HEK293T (cell line): ENCODE results near the gene TUBA8.
"Not testable (repeated sequence)": the region's sequence is repeated elsewhere in the genome, so short reads cannot be mapped to it uniquely, and the experiment has no call there.

Experiments
- CTCF ChIA-PET: fragments of 350-600 bp; formaldehyde crosslinking; extraction: SDS; loops from one replicate; lab custom pipeline; 2021; ENCODE audit warnings: antibody characterized with exemption, inconsistent platforms; lab: Yijun Ruan, JAX
- POLR2A ChIA-PET: fragments of 350-600 bp; formaldehyde crosslinking; extraction: SDS; loops from one replicate; lab custom pipeline; 2020; ENCODE audit warnings: antibody characterized with exemption, inconsistent platforms; lab: Yijun Ruan, JAX
- DNase-seq: peaks from one replicate; pipeline ENCODE4 v3.0.0; 2012; ENCODE audit warnings: mixed read lengths; ENCODE audit errors: extremely low spot score
- ARNT ChIP-seq: fragments of 450-650 bp; IDR thresholded peaks from 2 replicates; pipeline ENCODE4 v1.6.1; 2017; ENCODE audit warnings: mild to moderate bottlenecking
- BHLHE40 ChIP-seq: fragments of 450-650 bp; IDR thresholded peaks from 2 replicates; pipeline ENCODE4 v1.6.1; 2016; ENCODE audit warnings: mild to moderate bottlenecking, moderate library complexity, borderline replicate concordance
- CTBP1 ChIP-seq: fragments of 450-650 bp; IDR thresholded peaks from 2 replicates; pipeline ENCODE4 v1.6.1; 2016; ENCODE audit warnings: borderline replicate concordance
- ELF4 ChIP-seq: fragments of 450-650 bp; IDR thresholded peaks from 2 replicates; pipeline ENCODE4 v1.6.1; 2017; ENCODE audit warnings: antibody characterized with exemption
- FOXA1 ChIP-seq: fragments of 450-650 bp; IDR thresholded peaks from 2 replicates; pipeline ENCODE4 v1.6.1; 2016; ENCODE audit warnings: mild to moderate bottlenecking
- FOXK2 ChIP-seq: fragments of 450-650 bp; IDR thresholded peaks from 2 replicates; pipeline ENCODE4 v1.6.1; 2016; ENCODE audit warnings: mild to moderate bottlenecking
- FOXM1 ChIP-seq: fragments of 450-650 bp; IDR thresholded peaks from 2 replicates; pipeline ENCODE4 v1.6.1; 2017; ENCODE audit warnings: mild to moderate bottlenecking, borderline replicate concordance
- HDGF ChIP-seq: fragments of 450-650 bp; IDR thresholded peaks from 2 replicates; pipeline ENCODE4 v1.6.1; 2017; ENCODE audit warnings: antibody characterized with exemption, borderline replicate concordance
- L3MBTL2 ChIP-seq: fragments of 450-650 bp; conservative IDR thresholded peaks from 2 replicates; pipeline ENCODE4 v1.6.1; 2016; ENCODE audit warnings: mild to moderate bottlenecking
- LEF1 ChIP-seq: fragments of 450-650 bp; IDR thresholded peaks from 2 replicates; pipeline ENCODE4 v1.6.1; 2017; ENCODE audit warnings: mild to moderate bottlenecking, borderline replicate concordance
- NFRKB ChIP-seq: fragments of 450-650 bp; IDR thresholded peaks from 2 replicates; pipeline ENCODE4 v1.6.1; 2016; ENCODE audit warnings: mild to moderate bottlenecking, moderate library complexity
- SP1 ChIP-seq: fragments of 450-650 bp; IDR thresholded peaks from 2 replicates; pipeline ENCODE4 v1.6.1; 2017
- SUZ12 ChIP-seq: fragments of 450-650 bp; IDR thresholded peaks from 2 replicates; pipeline ENCODE4 v1.6.1; 2016; ENCODE audit warnings: mild to moderate bottlenecking
- TARDBP ChIP-seq: fragments of 450-650 bp; IDR thresholded peaks from 2 replicates; pipeline ENCODE4 v1.6.1; 2016
- ZNF384 ChIP-seq: fragments of 450-650 bp; IDR thresholded peaks from 2 replicates; pipeline ENCODE4 v1.6.1; 2016
- TF ChIP-seq, protein P1 (sequence below): fragments of 450-650 bp; IDR thresholded peaks from 2 replicates; pipeline ENCODE4 v1.6.1; 2016

Gene TUBA8

DNA sequence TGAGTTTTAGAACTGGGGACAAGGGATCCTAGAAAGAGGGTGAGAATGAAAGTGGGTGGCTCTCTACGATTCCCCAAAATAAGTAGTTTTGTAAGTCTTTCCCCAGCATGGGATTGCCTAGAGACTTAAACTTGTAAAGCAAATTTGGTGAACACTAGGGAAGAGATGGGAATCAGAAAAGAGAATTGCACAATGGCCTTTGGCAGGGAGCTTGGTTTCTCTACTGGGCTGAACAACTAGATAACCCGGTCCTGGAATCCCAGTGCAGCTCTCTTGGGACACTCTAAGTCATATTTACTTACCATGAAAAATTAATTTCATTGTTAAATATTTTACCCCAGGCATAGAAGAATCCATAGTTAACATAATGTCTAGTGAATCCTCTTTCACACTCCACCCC lies 22.8 kb downstream of the TUBA8 start:
- no peak for DNase-seq
- POLR2A ChIA-PET: no interaction called here
- CTCF ChIA-PET: no interaction called here
- TF ChIP-seq FOXA1 (no peak), ARNT (no peak), HDGF (no peak), ZNF384 (no peak), BHLHE40 (no peak), SUZ12 (no peak), TARDBP (no peak)
- TF ChIP-seq, protein P1, sequence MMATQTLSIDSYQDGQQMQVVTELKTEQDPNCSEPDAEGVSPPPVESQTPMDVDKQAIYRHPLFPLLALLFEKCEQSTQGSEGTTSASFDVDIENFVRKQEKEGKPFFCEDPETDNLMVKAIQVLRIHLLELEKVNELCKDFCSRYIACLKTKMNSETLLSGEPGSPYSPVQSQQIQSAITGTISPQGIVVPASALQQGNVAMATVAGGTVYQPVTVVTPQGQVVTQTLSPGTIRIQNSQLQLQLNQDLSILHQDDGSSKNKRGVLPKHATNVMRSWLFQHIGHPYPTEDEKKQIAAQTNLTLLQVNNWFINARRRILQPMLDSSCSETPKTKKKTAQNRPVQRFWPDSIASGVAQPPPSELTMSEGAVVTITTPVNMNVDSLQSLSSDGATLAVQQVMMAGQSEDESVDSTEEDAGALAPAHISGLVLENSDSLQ: no peak

DNA sequence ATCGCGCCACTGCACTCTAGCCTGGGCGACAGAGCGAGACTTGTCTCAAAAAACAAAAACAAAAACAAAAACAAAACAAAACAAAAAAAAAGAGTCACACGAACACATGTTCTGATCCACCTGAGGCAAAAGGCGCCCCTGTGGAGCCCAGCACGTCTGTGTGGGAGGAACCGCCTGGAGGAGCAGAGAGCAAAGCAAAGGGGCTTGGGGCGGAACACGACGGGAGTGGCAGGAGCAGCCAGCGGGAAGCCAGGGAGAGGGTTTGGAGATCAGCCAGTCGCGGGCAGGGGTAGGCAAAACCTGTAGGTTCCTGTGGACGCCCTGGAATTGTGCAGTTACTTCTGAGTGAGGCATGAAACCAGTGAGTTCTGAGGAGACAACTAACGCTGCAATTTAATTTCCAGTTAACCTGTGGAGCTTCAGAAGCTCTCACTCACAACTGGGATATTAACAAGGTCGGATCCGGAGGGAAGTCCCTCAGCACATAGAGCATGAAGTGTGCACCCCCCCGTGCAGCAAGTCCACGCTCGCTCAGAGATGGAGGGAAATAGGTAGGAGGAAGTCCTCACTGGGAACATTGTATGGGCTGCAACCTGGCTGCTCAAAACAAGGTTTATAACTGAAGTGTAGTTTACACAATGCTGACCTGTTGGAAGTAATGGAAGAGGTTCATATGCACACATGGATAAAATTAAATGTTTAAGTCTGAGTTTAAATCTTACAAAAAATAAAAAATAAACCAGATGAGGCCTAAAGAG lies 26.1 kb downstream of the TUBA8 start:
- no peak for TF ChIP-seq CTBP1
- no peak for TF ChIP-seq FOXM1
- no peak for TF ChIP-seq ARNT
- no peak for TF ChIP-seq L3MBTL2
- CTCF ChIA-PET: no interaction called here
- no peak for DNase-seq
- POLR2A ChIA-PET: interaction anchor here (1.1 kb wide), 1 partner anchor 13 kb away, joined by 3 read pairs; the partner anchor contains the start of gene USP18

DNA sequence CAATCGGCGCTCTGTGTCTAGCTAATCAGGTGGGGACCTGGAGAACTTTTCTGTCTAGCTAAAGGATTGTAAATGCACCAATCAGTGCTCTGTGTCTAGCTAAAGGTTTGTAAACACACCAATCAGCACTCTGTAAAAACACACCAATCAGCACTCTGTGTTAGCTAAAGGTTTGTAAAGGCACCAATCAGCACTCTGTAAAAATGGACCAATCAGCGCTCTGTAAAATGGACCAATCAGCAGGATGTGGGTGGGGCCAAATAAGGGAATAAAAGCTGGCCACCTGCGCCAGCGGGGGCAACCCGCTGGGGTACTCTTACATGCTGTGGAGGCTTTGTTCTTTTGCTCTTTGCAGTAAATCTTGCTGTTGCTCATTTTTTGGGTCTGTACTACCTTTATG lies 30.4 kb downstream of the TUBA8 start:
- not testable (repeated sequence) for DNase-seq
- ChIA-PET CTCF (interaction anchor here (0.8 kb wide), 1 partner anchor 65 kb away, joined by 3 read pairs; no protein-coding TSS in a partner anchor), POLR2A (interaction anchor here (1.4 kb wide), 1 partner anchor 9 kb away, joined by 9 read pairs; the partner anchor contains the start of gene USP18)

DNA sequence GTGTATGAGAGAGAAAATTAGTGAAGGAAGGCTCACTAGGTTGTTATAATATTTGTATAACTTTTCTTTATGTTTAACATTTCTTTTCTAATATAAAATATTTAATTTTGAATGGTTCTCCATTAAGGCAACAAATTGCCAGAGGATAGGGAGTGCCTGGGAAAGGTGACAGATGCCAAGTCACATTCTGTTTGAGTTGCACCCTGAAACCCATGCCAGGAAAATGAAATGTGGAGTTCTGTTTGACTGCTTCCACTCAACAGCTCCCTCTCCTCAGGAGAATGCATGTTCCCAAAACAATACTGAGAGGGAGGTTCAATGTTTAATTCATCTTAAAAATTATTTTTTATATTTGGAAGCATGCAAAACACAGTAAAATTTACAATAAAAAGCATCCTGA lies 33.5 kb downstream of the TUBA8 start:
- DNase-seq: no peak
- ChIA-PET POLR2A (no interaction called here), CTCF (no interaction called here)
- TF ChIP-seq, protein P1: no peak
- TF ChIP-seq SUZ12 (no peak), SP1 (no peak), ARNT (no peak), FOXM1 (no peak), CTBP1 (no peak), ELF4 (no peak), FOXK2 (no peak), ZNF384 (no peak), L3MBTL2 (no peak), TARDBP (no peak), LEF1 (no peak), FOXA1 (no peak), BHLHE40 (no peak), NFRKB (no peak), HDGF (no peak)

DNA sequence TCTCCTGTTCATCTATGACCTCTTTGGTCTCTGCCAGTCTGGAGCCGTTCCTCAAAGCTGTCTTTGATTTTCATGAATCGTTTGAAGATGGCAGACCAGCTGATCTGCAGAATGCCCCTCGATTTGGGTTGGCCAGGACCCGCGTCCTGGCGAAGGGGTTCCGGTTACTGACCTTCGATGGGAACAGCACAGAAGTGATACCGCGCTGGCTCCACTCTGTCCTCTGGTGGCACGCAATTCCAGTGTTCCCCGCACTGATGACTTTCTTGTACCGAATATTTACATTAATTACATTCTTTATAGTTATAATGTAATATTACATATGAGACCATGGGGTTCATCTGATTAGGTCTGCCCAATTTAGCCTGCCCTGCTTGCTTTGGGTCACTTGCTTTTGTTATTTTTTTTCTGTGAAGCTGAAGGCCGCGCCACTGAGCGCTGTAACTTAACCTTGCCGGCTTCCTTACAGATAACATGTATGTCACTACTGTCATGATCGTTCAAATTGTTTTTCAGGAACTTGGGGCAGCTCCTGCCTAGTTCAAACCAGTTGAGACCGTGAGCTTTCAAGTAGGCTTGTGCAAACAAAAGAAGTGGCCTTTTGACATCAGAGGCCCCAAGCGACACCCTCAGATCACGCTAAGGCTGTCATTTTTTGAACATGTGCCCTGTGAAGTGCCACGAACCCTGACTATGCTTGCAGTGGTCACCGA lies 35.2 kb downstream of the TUBA8 start:
- no peak for DNase-seq
- POLR2A ChIA-PET: no interaction called here
- CTCF ChIA-PET: no interaction called here
- TF ChIP-seq SUZ12 (no peak), ARNT (no peak), FOXM1 (no peak), LEF1 (no peak), TARDBP (no peak), NFRKB (no peak), BHLHE40 (no peak), FOXK2 (no peak)

- no peak for TF ChIP-seq FOXA1
- TF ChIP-seq, protein P1: peak; percentile 64
- POLR2A ChIA-PET: no interaction called here
Measured at GRCh38 chr22:18146389-18146753, 35.8 kb downstream of the TUBA8 start.

GRCh38 chr22:18147791-18148190 lies 37.2 kb downstream of the TUBA8 start:
- no peak for TF ChIP-seq ZNF384
- no peak for TF ChIP-seq FOXM1
- no peak for TF ChIP-seq SP1
- TF ChIP-seq, protein P1: no peak
- TF ChIP-seq CTBP1: no peak
- no peak for TF ChIP-seq BHLHE40
- no peak for TF ChIP-seq SUZ12
- TF ChIP-seq FOXA1: no peak
- no peak for TF ChIP-seq L3MBTL2
- no peak for TF ChIP-seq ELF4
- no peak for TF ChIP-seq ARNT
- no peak for TF ChIP-seq LEF1
- no peak for TF ChIP-seq TARDBP
- no peak for TF ChIP-seq FOXK2
- TF ChIP-seq NFRKB: no peak
- TF ChIP-seq HDGF: no peak
- CTCF ChIA-PET: no interaction called here
- DNase-seq: no peak
- POLR2A ChIA-PET: no interaction called here

More at GRCh38 chr22:18146389-18146753, 35.8 kb downstream of the TUBA8 start:
- CTCF ChIA-PET: no interaction called here
- no peak for DNase-seq
